B cell (primary cell): ENCODE results near the gene INO80C. TPM values are rescaled to one million over a fixed set of nuclear protein-coding genes. Genes with fewer than 3 reads are reported as not detected.

ENCODE experiments used
- ATAC-seq: fragments of 200-7000 bp; cut with Tn5 transposase; one replicate; pipeline ENCODE4 v1.10.0; 2021; ENCODE audit warnings: low read depth, mild to moderate bottlenecking, moderate number of reproducible peaks, moderate library complexity
- CTCF ChIA-PET: fragments of 350-600 bp; sonication (Branson Sonifier 250); formaldehyde crosslinking; loops from one replicate; lab custom pipeline; 2021; ENCODE audit warnings: antibody characterized with exemption, inconsistent platforms; lab: Charles Lee
- POLR2A ChIA-PET: fragments of 350-600 bp; sonication (Branson Sonifier 250); formaldehyde crosslinking; loops from one replicate; lab custom pipeline; 2021; ENCODE audit warnings: antibody characterized with exemption; lab: Charles Lee
- DNase-seq: peaks from one replicate; pipeline ENCODE4 v3.0.0; 2013
- H2AFZ ChIP-seq: 2 replicates; pipeline ENCODE4 v1.6.1; 2012; ENCODE audit warnings: mild to moderate bottlenecking, low read depth, low read length; ENCODE audit not compliant: insufficient read depth, poor library complexity, severe bottlenecking
- H3K27ac ChIP-seq, 2 donors: 1 replicate in 1 of 2; 2 replicates in 1 of 2; pipeline ENCODE4 v1.5.1; 2012 to 2013; ENCODE audit warnings: low read length in 2 of 2, mild to moderate bottlenecking in 2 of 2, moderate library complexity in 1 of 2
- H3K27me3 ChIP-seq, 4 experiments: fragments of 200-600 bp in 1 of 4; sonication (generic) in 1 of 4; replicated peaks in 1 of 4; 1 replicate in 2 of 4; 2 replicates in 2 of 4; pipeline versions ENCODE4 v1.6.1 to v1.7.0; 2013 to 2016; ENCODE audit warnings: low read length in 3 of 4, mild to moderate bottlenecking in 2 of 4, mixed read lengths in 1 of 4, moderate library complexity in 1 of 4; ENCODE audit not compliant: insufficient read depth in 4 of 4, control insufficient read depth in 3 of 4; ENCODE audit errors: control extremely low read depth in 1 of 4
- H3K36me3 ChIP-seq, 2 experiments: replicated peaks in 1 of 2; 1 replicate in 1 of 2; 2 replicates in 1 of 2; pipeline versions ENCODE4 v1.6.1 to v1.7.1; 2013; ENCODE audit warnings: low read length in 1 of 2; ENCODE audit not compliant: insufficient read depth in 2 of 2, control insufficient read depth in 1 of 2; ENCODE audit errors: control extremely low read depth in 1 of 2, extremely low read depth in 1 of 2
- H3K4me1 ChIP-seq, 2 donors: fragments of 200-600 bp in 1 of 2; sonication (generic) in 1 of 2; 1 replicate in 1 of 2; 2 replicates in 1 of 2; pipeline versions ENCODE4 v1.5.1 to v1.6.1; 2013 to 2017; ENCODE audit warnings: low read length in 2 of 2; ENCODE audit not compliant: control insufficient read depth in 2 of 2, insufficient read depth in 2 of 2
- H3K4me2 ChIP-seq: replicated peaks from 2 replicates; pipeline ENCODE3; 2012; ENCODE audit warnings: mild to moderate bottlenecking, low read depth, low read length; ENCODE audit not compliant: poor library complexity, severe bottlenecking
- H3K4me3 ChIP-seq, 5 experiments: fragments of 200-600 bp in 1 of 5; sonication (generic) in 1 of 5; 1 replicate in 3 of 5; 2 replicates in 2 of 5; pipeline versions ENCODE4 v1.5.1 to v1.7.0; 2011 to 2016; ENCODE audit warnings: low read length in 4 of 5, mild to moderate bottlenecking in 4 of 5, low read depth in 2 of 5, control low read depth in 1 of 5, moderate library complexity in 1 of 5; ENCODE audit not compliant: insufficient read depth in 1 of 5; ENCODE audit errors: control extremely low read depth in 1 of 5, extremely low read depth in 1 of 5
- H3K79me2 ChIP-seq: fragments of 200-600 bp; sonication (generic); one replicate; pipeline ENCODE4 v1.6.0; 2016; ENCODE audit warnings: low read length; ENCODE audit not compliant: control insufficient read depth, insufficient read depth
- H3K9ac ChIP-seq: fragments of 200-600 bp; sonication (generic); 2 replicates; pipeline ENCODE4 v1.6.1; 2017; ENCODE audit warnings: mild to moderate bottlenecking, low read length, moderate library complexity
- H3K9me3 ChIP-seq, 3 donors: one replicate each; pipeline versions ENCODE4 v1.6.1 to v1.7.1; 2013; ENCODE audit warnings: low read length in 2 of 3; ENCODE audit not compliant: control insufficient read depth in 2 of 3, insufficient read depth in 1 of 3; ENCODE audit errors: control extremely low read depth in 1 of 3
- H4K20me1 ChIP-seq: 2 replicates; pipeline ENCODE4 v1.6.0; 2012; ENCODE audit warnings: mild to moderate bottlenecking, low read length; ENCODE audit not compliant: insufficient read depth, control insufficient read depth, poor library complexity, severe bottlenecking
- H3K27ac Mint-ChIP-seq: one replicate; pipeline ENCODE4 v1.8.0; 2021; ENCODE audit warnings: mixed read lengths
- H3K27me3 Mint-ChIP-seq: one replicate; pipeline ENCODE4 v1.8.0; 2021; ENCODE audit warnings: mixed read lengths
- H3K4me1 Mint-ChIP-seq: one replicate; pipeline ENCODE4 v1.8.0; 2021; ENCODE audit warnings: mixed read lengths
- H3K4me3 Mint-ChIP-seq: one replicate; pipeline ENCODE4 v1.8.0; 2021; ENCODE audit warnings: mixed read lengths
- H3K9me3 Mint-ChIP-seq: one replicate; pipeline ENCODE4 v1.8.0; 2022; ENCODE audit warnings: mixed read lengths; ENCODE audit not compliant: insufficient read depth
- EZH2 ChIP-seq: IDR thresholded peaks from 2 replicates; pipeline ENCODE4 v1.6.1; 2012; ENCODE audit warnings: borderline replicate concordance, low read depth, mild to moderate bottlenecking, moderate library complexity, low read length; ENCODE audit not compliant: insufficient read depth, poor library complexity, severe bottlenecking
- WGBS: methylation state at CpG from one replicate; pipeline ENCODE4 v1.1.5; 2013; ENCODE audit warnings: missing lambda C conversion rate; ENCODE audit not compliant: insufficient coverage; 5-methylcytosine and 5-hydroxymethylcytosine counted together
- intact Hi-C: fragments of 100-400 bp; cut with micrococcal nuclease; formaldehyde crosslinking; loops from one replicate; pipeline ENCODE4 v1.10.0; 2022
- polyA plus RNA-seq: library from polyadenylated mRNA; depleted of rRNA; stranded (reverse); fragments of >200 nt; gene quantifications from 2 replicates; pipeline ENCODE4 v1.2.3, GENCODE V29; 2012
- small RNA-seq: library from RNA; depleted of rRNA; stranded (forward); fragments of <200 nt; gene quantifications from one replicate; pipeline ENCODE3, GENCODE V24; 2012; ENCODE audit warnings: low replicate concordance, low read depth; ENCODE audit not compliant: insufficient read length
- total RNA-seq, 2 donors: library from RNA; stranded (reverse); fragments of 120-200 nt in 1 of 2; gene quantifications; 1 replicate in 1 of 2; 2 replicates in 1 of 2; pipeline versions ENCODE4 v1.2.3 to v1.2.4, GENCODE V29; 2013 to 2022
- TF ChIP-seq, protein P1 (sequence below): fragments of 200-600 bp; IDR thresholded peaks from one replicate; pipeline ENCODE4 v1.8.0; 2022; ENCODE audit warnings: antibody characterized with exemption, mild to moderate bottlenecking

Gene INO80C
- total and polyA plus RNA-seq, 2 donors (not counting 1 experiment from before 2014, with no cell fraction given): 18.2 to 37.9 TPM

DNA sequence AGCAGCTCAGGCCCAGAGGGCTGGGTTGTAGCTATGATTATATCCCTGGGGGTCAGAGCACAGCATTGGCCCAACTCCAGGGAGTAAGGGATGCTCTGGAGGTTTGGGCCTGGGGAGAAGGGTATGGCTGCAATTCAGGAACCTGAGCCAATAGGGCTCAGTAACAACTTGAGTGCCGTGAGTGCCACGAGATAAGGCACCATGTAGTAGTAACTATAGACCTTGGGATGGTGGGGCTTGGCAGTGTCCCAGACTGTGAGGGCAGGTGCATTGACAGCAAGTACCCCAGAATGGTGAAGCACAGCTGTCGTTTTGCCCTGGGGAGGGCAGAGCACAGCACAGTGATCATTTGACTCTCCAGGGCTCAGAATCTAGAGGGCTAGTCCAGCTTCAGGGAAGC, 75.5 kb downstream of the INO80C start:
- Mint-ChIP-seq H3K9me3 (peaks cover 6% of the 10 kb centered on the region), H3K27ac (no peak overlapping the region), H3K27me3 (no peaks in the 10 kb centered on the region), H3K4me3 (no peak overlapping the region), H3K4me1 (no peaks in the 10 kb centered on the region)
- Histone ChIP-seq H4K20me1 (no peaks in the 10 kb centered on the region), H3K27ac (no peak overlapping the region), H3K4me1 (no peaks in the 10 kb centered on the region), H3K79me2 (no peaks in the 10 kb centered on the region), H3K9me3 (peaks cover 0 to 11% (median under 1%) of the 10 kb centered on the region in 3 donors), H3K27me3 (no peaks in the 10 kb centered on the region), H3K4me2 (no peak overlapping the region), H3K4me3 (no peak overlapping the region), H2AFZ (no peak overlapping the region), H3K9ac (no peak overlapping the region), H3K36me3 (no peaks in the 10 kb centered on the region)
- ATAC-seq (no peak), DNase-seq (no peak)
- intact Hi-C loops: no loop called here
- CTCF ChIA-PET: interaction anchor here (1.2 kb wide), 1 partner anchor 90 kb away, joined by 4 read pairs; no protein-coding TSS in a partner anchor
- 93% methylated on average over 3 of the region's 3 CpGs for WGBS
- TF ChIP-seq, protein P1, sequence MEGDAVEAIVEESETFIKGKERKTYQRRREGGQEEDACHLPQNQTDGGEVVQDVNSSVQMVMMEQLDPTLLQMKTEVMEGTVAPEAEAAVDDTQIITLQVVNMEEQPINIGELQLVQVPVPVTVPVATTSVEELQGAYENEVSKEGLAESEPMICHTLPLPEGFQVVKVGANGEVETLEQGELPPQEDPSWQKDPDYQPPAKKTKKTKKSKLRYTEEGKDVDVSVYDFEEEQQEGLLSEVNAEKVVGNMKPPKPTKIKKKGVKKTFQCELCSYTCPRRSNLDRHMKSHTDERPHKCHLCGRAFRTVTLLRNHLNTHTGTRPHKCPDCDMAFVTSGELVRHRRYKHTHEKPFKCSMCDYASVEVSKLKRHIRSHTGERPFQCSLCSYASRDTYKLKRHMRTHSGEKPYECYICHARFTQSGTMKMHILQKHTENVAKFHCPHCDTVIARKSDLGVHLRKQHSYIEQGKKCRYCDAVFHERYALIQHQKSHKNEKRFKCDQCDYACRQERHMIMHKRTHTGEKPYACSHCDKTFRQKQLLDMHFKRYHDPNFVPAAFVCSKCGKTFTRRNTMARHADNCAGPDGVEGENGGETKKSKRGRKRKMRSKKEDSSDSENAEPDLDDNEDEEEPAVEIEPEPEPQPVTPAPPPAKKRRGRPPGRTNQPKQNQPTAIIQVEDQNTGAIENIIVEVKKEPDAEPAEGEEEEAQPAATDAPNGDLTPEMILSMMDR: no peak
- POLR2A ChIA-PET: no interaction called here

DNA sequence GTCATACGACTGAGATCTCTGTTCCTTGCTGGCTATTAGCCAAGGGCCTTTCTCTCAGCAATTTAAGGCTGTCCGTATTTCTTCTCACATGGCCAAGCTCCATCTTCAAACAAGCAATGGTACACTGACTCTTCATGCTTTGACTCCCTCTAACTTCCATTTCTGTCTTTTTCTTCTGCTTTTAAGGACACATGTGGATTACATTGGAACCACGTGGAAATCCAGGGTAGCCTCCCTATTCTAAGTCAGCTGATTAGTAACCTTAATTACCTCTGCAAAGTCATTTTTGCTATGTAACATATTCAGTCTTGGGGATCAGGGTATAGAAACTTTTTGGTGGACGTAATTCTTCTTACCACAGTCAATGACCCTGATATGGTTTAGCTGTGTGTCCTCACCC, 79.2 kb downstream of the INO80C start:
- no peak overlapping the region for H3K27ac Mint-ChIP-seq
- Histone ChIP-seq H3K36me3 (no peaks in the 10 kb centered on the region), H3K4me1 (peaks cover 14 to 15% of the 10 kb centered on the region in 2 donors), H3K9ac (no peak overlapping the region), H3K79me2 (no peaks in the 10 kb centered on the region), H2AFZ (no peak overlapping the region), H4K20me1 (no peaks in the 10 kb centered on the region), H3K4me3 (no peak overlapping the region), H3K4me2 (no peak overlapping the region), H3K9me3 (peaks cover 0 to 13% (median 2%) of the 10 kb centered on the region in 3 donors), H3K27me3 (no peaks in the 10 kb centered on the region), H3K27ac (no peak overlapping the region)
- peaks cover 6% of the 10 kb centered on the region for H3K9me3 Mint-ChIP-seq
- peaks cover 18% of the 10 kb centered on the region for H3K4me1 Mint-ChIP-seq
- no peaks in the 10 kb centered on the region for H3K27me3 Mint-ChIP-seq
- no peak for DNase-seq
- WGBS: no CpG with 5 or more reads among the region's 4 CpGs
- ChIA-PET CTCF (interaction anchor here (1.4 kb wide), 1 partner anchor 10 kb away, joined by 4 read pairs; no protein-coding TSS in a partner anchor), POLR2A (no interaction called here)
- intact Hi-C loops: no loop called here
- TF ChIP-seq, protein P1: no peak
- no peak for TF ChIP-seq EZH2
- no peak overlapping the region for H3K4me3 Mint-ChIP-seq
- no peak for ATAC-seq

Small RNA genes lying within 50 kb of the gene (small RNA-seq; reads per million reads assigned to genes)
- gene AC007998.5: not detected

Other genes starting within 250 kb of the INO80C start
- 32.0 and 37.3 TPM in 2 replicates for gene ZSCAN30, start 207.7 kb downstream of the INO80C start, total RNA-seq
- gene ZSCAN30, start 207.7 kb downstream of the INO80C start, polyA plus RNA-seq: 11.0 and 15.0 TPM in 2 replicates
- gene ZNF24, start 153.5 kb downstream of the INO80C start, total RNA-seq: 80.1 and 83.7 TPM in 2 replicates
- gene ZNF24, start 153.5 kb downstream of the INO80C start, polyA plus RNA-seq: 13.8 and 28.3 TPM in 2 replicates
- gene ZNF396, start 120.6 kb downstream of the INO80C start, total RNA-seq: 3.2 and 4.8 TPM in 2 replicates
- gene ZNF396, start 120.6 kb downstream of the INO80C start, polyA plus RNA-seq: 0.40 and 0.50 TPM in 2 replicates
- 49.9 and 51.3 TPM in 2 replicates for gene GALNT1, start 83.8 kb upstream of the INO80C start, total RNA-seq
- 7.5 and 11.1 TPM in 2 replicates for gene GALNT1, start 83.8 kb upstream of the INO80C start, polyA plus RNA-seq